Activated B cell treated with CpG ODN at 0.5 μM for 24 hours (primary cell): ENCODE data around the gene ELK4. TPM values are rescaled to one million over a fixed set of nuclear protein-coding genes. Genes with fewer than 3 reads are reported as not detected.

Experiments
- ATAC-seq: fragments of 200-7000 bp; cut with Tn5 transposase; one replicate; pipeline ENCODE4 v1.10.0; 2021; ENCODE audit warnings: low read depth, mild to moderate bottlenecking, moderate library complexity
- CTCF ChIA-PET: fragments of 350-600 bp; sonication (Branson Sonifier 250); formaldehyde crosslinking; loops from one replicate; lab custom pipeline; 2021; ENCODE audit warnings: antibody characterized with exemption; lab: Charles Lee
- POLR2A ChIA-PET: fragments of 350-600 bp; sonication (Branson Sonifier 250); formaldehyde crosslinking; loops from one replicate; lab custom pipeline; 2021; ENCODE audit warnings: antibody characterized with exemption; lab: Charles Lee
- DNase-seq: peaks from one replicate; pipeline ENCODE4 v3.0.0; 2022
- H3K27ac Mint-ChIP-seq: one replicate; pipeline ENCODE4 v1.8.0; 2020; ENCODE audit warnings: mixed read lengths
- H3K27me3 Mint-ChIP-seq: one replicate; pipeline ENCODE4 v1.8.0; 2021; ENCODE audit warnings: mixed read lengths
- H3K36me3 Mint-ChIP-seq: one replicate; pipeline ENCODE4 v1.8.0; 2021; ENCODE audit warnings: low read depth, mixed read lengths
- H3K4me1 Mint-ChIP-seq: one replicate; pipeline ENCODE4 v1.8.0; 2021; ENCODE audit warnings: mixed read lengths
- H3K4me3 Mint-ChIP-seq: one replicate; pipeline ENCODE4 v1.8.0; 2020; ENCODE audit warnings: mild to moderate bottlenecking, mixed read lengths
- H3K9me3 Mint-ChIP-seq: one replicate; pipeline ENCODE4 v1.8.0; 2020; ENCODE audit warnings: mixed read lengths
- intact Hi-C: fragments of 100-400 bp; cut with micrococcal nuclease; formaldehyde crosslinking; loops from one replicate; pipeline ENCODE4 v1.15.1; 2024
- total RNA-seq: library from RNA; stranded (reverse); gene quantifications from 2 replicates; pipeline ENCODE4 v1.2.3, GENCODE V29; 2022
- TF ChIP-seq, protein P1 (sequence below): fragments of 200-600 bp; IDR thresholded peaks from one replicate; pipeline ENCODE4 v1.8.0; 2022; ENCODE audit warnings: antibody characterized with exemption, mild to moderate bottlenecking

Gene ELK4
- total RNA-seq, 1 donor from 2014 or later: 141 TPM

- Mint-ChIP-seq H3K27me3 (peaks cover 21% of the 10 kb centered on the region), H3K4me1 (no peaks in the 10 kb centered on the region), H3K36me3 (no peaks in the 10 kb centered on the region), H3K27ac (no peak overlapping the region), H3K9me3 (no peaks in the 10 kb centered on the region), H3K4me3 (no peak overlapping the region)
- intact Hi-C loops: no loop called here
- ChIA-PET POLR2A (no interaction called here), CTCF (no interaction called here)
- ATAC-seq (no peak), DNase-seq (no peak)
- TF ChIP-seq, protein P1, sequence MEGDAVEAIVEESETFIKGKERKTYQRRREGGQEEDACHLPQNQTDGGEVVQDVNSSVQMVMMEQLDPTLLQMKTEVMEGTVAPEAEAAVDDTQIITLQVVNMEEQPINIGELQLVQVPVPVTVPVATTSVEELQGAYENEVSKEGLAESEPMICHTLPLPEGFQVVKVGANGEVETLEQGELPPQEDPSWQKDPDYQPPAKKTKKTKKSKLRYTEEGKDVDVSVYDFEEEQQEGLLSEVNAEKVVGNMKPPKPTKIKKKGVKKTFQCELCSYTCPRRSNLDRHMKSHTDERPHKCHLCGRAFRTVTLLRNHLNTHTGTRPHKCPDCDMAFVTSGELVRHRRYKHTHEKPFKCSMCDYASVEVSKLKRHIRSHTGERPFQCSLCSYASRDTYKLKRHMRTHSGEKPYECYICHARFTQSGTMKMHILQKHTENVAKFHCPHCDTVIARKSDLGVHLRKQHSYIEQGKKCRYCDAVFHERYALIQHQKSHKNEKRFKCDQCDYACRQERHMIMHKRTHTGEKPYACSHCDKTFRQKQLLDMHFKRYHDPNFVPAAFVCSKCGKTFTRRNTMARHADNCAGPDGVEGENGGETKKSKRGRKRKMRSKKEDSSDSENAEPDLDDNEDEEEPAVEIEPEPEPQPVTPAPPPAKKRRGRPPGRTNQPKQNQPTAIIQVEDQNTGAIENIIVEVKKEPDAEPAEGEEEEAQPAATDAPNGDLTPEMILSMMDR: no peak
Measured at GRCh38 chr1:205576011-205576410, 55.8 kb downstream of the ELK4 start.

GRCh38 chr1:205575294-205575885 lies 56.4 kb downstream of the ELK4 start:
- Mint-ChIP-seq H3K27ac (no peak overlapping the region), H3K4me1 (no peaks in the 10 kb centered on the region), H3K36me3 (no peaks in the 10 kb centered on the region), H3K4me3 (no peak overlapping the region), H3K9me3 (no peaks in the 10 kb centered on the region), H3K27me3 (peaks cover 26% of the 10 kb centered on the region)
- intact Hi-C loops: no loop called here
- TF ChIP-seq, protein P1: no peak
- DNase-seq: no peak
- ChIA-PET CTCF (interaction anchor here (1.6 kb wide), 1 partner anchor 82 kb away, joined by 4 read pairs; no protein-coding TSS in a partner anchor), POLR2A (no interaction called here)
- ATAC-seq: no peak

GRCh38 chr1:205572421-205572820 lies 59.4 kb downstream of the ELK4 start:
- peaks cover 29% of the 10 kb centered on the region for H3K27me3 Mint-ChIP-seq
- intact Hi-C loops: no loop called here
- CTCF ChIA-PET: no interaction called here
- no peak overlapping the region for H3K27ac Mint-ChIP-seq
- TF ChIP-seq, protein P1: no peak
- no peak overlapping the region for H3K4me3 Mint-ChIP-seq
- DNase-seq: no peak
- peaks cover 6% of the 10 kb centered on the region for H3K4me1 Mint-ChIP-seq
- no peak for ATAC-seq
- POLR2A ChIA-PET: no interaction called here
- no peaks in the 10 kb centered on the region for H3K9me3 Mint-ChIP-seq
- H3K36me3 Mint-ChIP-seq: no peaks in the 10 kb centered on the region

GRCh38 chr1:205571747-205572146 lies 60.1 kb downstream of the ELK4 start:
- H3K9me3 Mint-ChIP-seq: no peaks in the 10 kb centered on the region
- intact Hi-C loops: no loop called here
- peaks cover 35% of the 10 kb centered on the region for H3K27me3 Mint-ChIP-seq
- no peak overlapping the region for H3K4me3 Mint-ChIP-seq
- DNase-seq (no peak), ATAC-seq (no peak)
- no peak overlapping the region for H3K27ac Mint-ChIP-seq
- H3K4me1 Mint-ChIP-seq: peaks cover 6% of the 10 kb centered on the region
- TF ChIP-seq, protein P1: no peak
- POLR2A ChIA-PET: no interaction called here
- H3K36me3 Mint-ChIP-seq: no peaks in the 10 kb centered on the region
- CTCF ChIA-PET: no interaction called here

GRCh38 chr1:205570796-205571537 lies 60.8 kb downstream of the ELK4 start:
- Mint-ChIP-seq H3K4me1 (peaks cover 6% of the 10 kb centered on the region), H3K36me3 (no peaks in the 10 kb centered on the region), H3K27ac (no peak overlapping the region), H3K27me3 (peaks cover 39% of the 10 kb centered on the region), H3K4me3 (no peak overlapping the region), H3K9me3 (no peaks in the 10 kb centered on the region)
- TF ChIP-seq, protein P1: no peak
- ATAC-seq (no peak), DNase-seq (no peak)
- intact Hi-C loops: no loop called here
- CTCF ChIA-PET: interaction anchor here (1.0 to 1.4 kb wide), 2 partner anchors 43 to 46 kb away, joined by 3 to 5 read pairs; no protein-coding TSS in a partner anchor
- POLR2A ChIA-PET: no interaction called here
